Smooth muscle cell of the brain vasculature (primary cell): Measurements from ENCODE around the gene LRRC4C.
"Not testable (repeated sequence)": the region's sequence is repeated elsewhere in the genome, so short reads cannot be mapped to it uniquely, and the experiment has no call there.

ENCODE experiments used
- DNase-seq: peaks from one replicate; pipeline ENCODE4 v3.0.0-alpha.2; 2012; ENCODE audit warnings: low read depth, low spot score

The LRRC4C gene

GRCh38 chr11:40179541-40179940 is 1279.9 kb downstream of the LRRC4C start:
- no peak for DNase-seq

- DNase-seq: no peak
Observed at GRCh38 chr11:40178470-40178869, 1281.0 kb downstream of the LRRC4C start.

- no peak for DNase-seq
Observed at GRCh38 chr11:40175980-40176379, 1283.5 kb downstream of the LRRC4C start.

GRCh38 chr11:40170078-40170477 is 1289.4 kb downstream of the LRRC4C start:
- no peak for DNase-seq

GRCh38 chr11:40168414-40168813 is 1291.0 kb downstream of the LRRC4C start:
- DNase-seq: no peak

- not testable (repeated sequence) for DNase-seq
Observed at GRCh38 chr11:40167805-40168204, 1291.6 kb downstream of the LRRC4C start.

GRCh38 chr11:40166892-40167291 is 1292.6 kb downstream of the LRRC4C start:
- DNase-seq: no peak

- no peak for DNase-seq
Observed at GRCh38 chr11:40162901-40163883, 1296.3 kb downstream of the LRRC4C start.

GRCh38 chr11:40161854-40162410 is 1297.5 kb downstream of the LRRC4C start:
- no peak for DNase-seq

- no peak for DNase-seq
Observed at GRCh38 chr11:40160418-40160817, 1299.0 kb downstream of the LRRC4C start.

- no peak for DNase-seq
Observed at GRCh38 chr11:40149721-40150120, 1309.7 kb downstream of the LRRC4C start.

- DNase-seq: no peak
Observed at GRCh38 chr11:40140560-40140959, 1318.9 kb downstream of the LRRC4C start.

GRCh38 chr11:40139536-40139935 is 1319.9 kb downstream of the LRRC4C start:
- DNase-seq: no peak

- no peak for DNase-seq
Observed at GRCh38 chr11:40139066-40139465, 1320.4 kb downstream of the LRRC4C start.

- no peak for DNase-seq
Observed at GRCh38 chr11:40134820-40135570, 1324.5 kb downstream of the LRRC4C start.

GRCh38 chr11:40133498-40133897 is 1326.0 kb downstream of the LRRC4C start:
- no peak for DNase-seq

GRCh38 chr11:40132912-40133311 is 1326.5 kb downstream of the LRRC4C start:
- DNase-seq: no peak

- DNase-seq: no peak
Observed at GRCh38 chr11:40130427-40130826, 1329.0 kb downstream of the LRRC4C start.

GRCh38 chr11:40129266-40129665 is 1330.2 kb downstream of the LRRC4C start:
- no peak for DNase-seq

- DNase-seq: no peak
Observed at GRCh38 chr11:40125054-40125453, 1334.4 kb downstream of the LRRC4C start.

GRCh38 chr11:40119661-40120060 is 1339.8 kb downstream of the LRRC4C start:
- DNase-seq: no peak

GRCh38 chr11:40118780-40119179 is 1340.7 kb downstream of the LRRC4C start:
- DNase-seq: no peak
